DND-41 (cell line): ENCODE measurements around the gene BNC2.

Source experiments
- EZH2 ChIP-seq: IDR thresholded peaks from 3 replicates; pipeline ENCODE4 v1.6.1; 2012; ENCODE audit warnings: borderline replicate concordance, low read depth, mild to moderate bottlenecking, moderate library complexity, low read length, inconsistent platforms; ENCODE audit not compliant: severe bottlenecking
- TF ChIP-seq, protein P1 (sequence below): IDR thresholded peaks from 2 replicates; pipeline ENCODE4 v1.5.1; 2012; ENCODE audit warnings: borderline replicate concordance, low read length, moderate library complexity, mild to moderate bottlenecking; ENCODE audit not compliant: poor library complexity, severe bottlenecking; ENCODE audit errors: extremely low read depth

DNA sequence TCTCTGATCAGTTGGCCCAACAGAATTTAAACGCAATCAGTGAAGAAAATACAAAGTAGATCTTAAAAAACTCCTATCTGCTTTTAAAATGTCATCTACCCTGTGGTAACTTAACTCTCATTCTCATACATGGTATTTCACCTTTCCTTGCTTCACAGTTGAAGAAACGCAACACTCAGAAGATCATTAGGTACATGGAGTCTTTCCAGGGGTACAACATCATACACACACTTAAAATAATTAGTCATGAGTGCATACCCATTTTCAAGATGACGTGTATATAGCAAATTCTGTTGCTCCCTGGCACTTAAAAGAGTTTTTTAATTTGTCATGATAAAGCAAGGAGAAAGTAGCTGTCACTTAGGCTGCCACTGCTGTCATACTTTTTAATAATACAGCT lies 259.9 kb downstream of the BNC2 start:
- TF ChIP-seq EZH2: no peak
- TF ChIP-seq, protein P1, sequence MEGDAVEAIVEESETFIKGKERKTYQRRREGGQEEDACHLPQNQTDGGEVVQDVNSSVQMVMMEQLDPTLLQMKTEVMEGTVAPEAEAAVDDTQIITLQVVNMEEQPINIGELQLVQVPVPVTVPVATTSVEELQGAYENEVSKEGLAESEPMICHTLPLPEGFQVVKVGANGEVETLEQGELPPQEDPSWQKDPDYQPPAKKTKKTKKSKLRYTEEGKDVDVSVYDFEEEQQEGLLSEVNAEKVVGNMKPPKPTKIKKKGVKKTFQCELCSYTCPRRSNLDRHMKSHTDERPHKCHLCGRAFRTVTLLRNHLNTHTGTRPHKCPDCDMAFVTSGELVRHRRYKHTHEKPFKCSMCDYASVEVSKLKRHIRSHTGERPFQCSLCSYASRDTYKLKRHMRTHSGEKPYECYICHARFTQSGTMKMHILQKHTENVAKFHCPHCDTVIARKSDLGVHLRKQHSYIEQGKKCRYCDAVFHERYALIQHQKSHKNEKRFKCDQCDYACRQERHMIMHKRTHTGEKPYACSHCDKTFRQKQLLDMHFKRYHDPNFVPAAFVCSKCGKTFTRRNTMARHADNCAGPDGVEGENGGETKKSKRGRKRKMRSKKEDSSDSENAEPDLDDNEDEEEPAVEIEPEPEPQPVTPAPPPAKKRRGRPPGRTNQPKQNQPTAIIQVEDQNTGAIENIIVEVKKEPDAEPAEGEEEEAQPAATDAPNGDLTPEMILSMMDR: no peak
